Measurements from ENCODE around the gene ARNT2.

ARNT2 gene

GRCh38 chr15:80526556-80527340, 122.6 kb downstream of the ARNT2 start:
- DNase-seq: no peak

GRCh38 chr15:80527406-80527805, 123.2 kb downstream of the ARNT2 start:
- DNase-seq: no peak

GRCh38 chr15:80527961-80528360, 123.8 kb downstream of the ARNT2 start:
- DNase-seq: no peak

- DNase-seq: no peak
Measured at GRCh38 chr15:80530737-80531365, 126.7 kb downstream of the ARNT2 start.

- DNase-seq: no peak
Measured at GRCh38 chr15:80531388-80531787, 127.2 kb downstream of the ARNT2 start.

GRCh38 chr15:80531796-80532195, 127.6 kb downstream of the ARNT2 start:
- DNase-seq: no peak

- DNase-seq: no peak
Measured at GRCh38 chr15:80533790-80534333, 129.7 kb downstream of the ARNT2 start.

- no peak for DNase-seq
Measured at GRCh38 chr15:80536231-80536630, 132.0 kb downstream of the ARNT2 start.

GRCh38 chr15:80536716-80537115, 132.5 kb downstream of the ARNT2 start:
- DNase-seq: no peak

- DNase-seq: no peak
Measured at GRCh38 chr15:80545078-80545477, 140.9 kb downstream of the ARNT2 start.

GRCh38 chr15:80547264-80547663, 143.1 kb downstream of the ARNT2 start:
- DNase-seq: no peak

- no peak for DNase-seq
Measured at GRCh38 chr15:80549191-80549590, 145.0 kb downstream of the ARNT2 start.

GRCh38 chr15:80549654-80550053, 145.5 kb downstream of the ARNT2 start:
- no peak for DNase-seq

GRCh38 chr15:80550219-80550907, 146.2 kb downstream of the ARNT2 start:
- DNase-seq: peak; percentile 67

GRCh38 chr15:80550908-80551260, 146.7 kb downstream of the ARNT2 start:
- DNase-seq: no peak

- DNase-seq: no peak
Measured at GRCh38 chr15:80551348-80551747, 147.2 kb downstream of the ARNT2 start.

GRCh38 chr15:80554560-80554959, 150.4 kb downstream of the ARNT2 start:
- DNase-seq: no peak

GRCh38 chr15:80556694-80557367, 152.6 kb downstream of the ARNT2 start:
- no peak for DNase-seq

- no peak for DNase-seq
Measured at GRCh38 chr15:80557441-80558234, 153.5 kb downstream of the ARNT2 start.

GRCh38 chr15:80558631-80559319, 154.6 kb downstream of the ARNT2 start:
- DNase-seq: no peak

GRCh38 chr15:80559320-80559693, 155.1 kb downstream of the ARNT2 start:
- DNase-seq: peak; percentile 49

GRCh38 chr15:80559761-80560160, 155.6 kb downstream of the ARNT2 start:
- DNase-seq: no peak

Data from islet precursor cell (in vitro differentiated cells).